Natural killer cell treated with Interleukin-12 subunit alpha and Interleukin-12 subunit beta and Interleukin-15 and Interleukin-18, amount 100 ng/mL, for 72 hours (primary cell): ENCODE measurements around the gene SERPINB10. TPM values are rescaled to one million over a fixed set of nuclear protein-coding genes. Genes with fewer than 3 reads are reported as not detected.
"Not testable (repeated sequence)": the region's sequence is repeated elsewhere in the genome, so short reads cannot be mapped to it uniquely, and the experiment has no call there.

Source experiments
- ATAC-seq, 2 donors: fragments of 150-1000 bp; cut with Tn5 transposase in 1 of 2; sonication (Bioruptor Pico), chemical (Tn5 transposase) in 1 of 2; 2 replicates each; pipeline ENCODE4 v1.10.0; 2021
- DNase-seq: peaks from one replicate; pipeline ENCODE4 v3.0.0; 2022; ENCODE audit warnings: low spot score
- H3K27ac Mint-ChIP-seq, 2 donors: 1 replicate in 1 of 2; 2 replicates in 1 of 2; pipeline ENCODE4 v1.8.0; 2022; ENCODE audit warnings: mixed read lengths in 2 of 2, mild to moderate bottlenecking in 1 of 2, moderate library complexity in 1 of 2
- H3K27me3 Mint-ChIP-seq, 2 donors: 1 replicate in 1 of 2; 2 replicates in 1 of 2; pipeline ENCODE4 v1.8.0; 2022; ENCODE audit warnings: mixed read lengths in 2 of 2
- H3K36me3 Mint-ChIP-seq: one replicate; pipeline ENCODE4 v1.8.0; 2022; ENCODE audit warnings: mixed read lengths
- H3K4me1 Mint-ChIP-seq, 2 donors: 1 replicate in 1 of 2; 2 replicates in 1 of 2; pipeline ENCODE4 v1.8.0; 2022; ENCODE audit warnings: low read depth in 2 of 2, mixed read lengths in 2 of 2, mild to moderate bottlenecking in 1 of 2
- H3K4me3 Mint-ChIP-seq: one replicate; pipeline ENCODE4 v1.8.0; 2022; ENCODE audit warnings: mixed read lengths
- H3K9me3 Mint-ChIP-seq: 2 replicates; pipeline ENCODE4 v1.8.0; 2022; ENCODE audit warnings: mixed read lengths
- total RNA-seq, 2 donors: library from RNA; stranded (reverse); gene quantifications; one replicate each; pipeline ENCODE4 v1.2.3, GENCODE V29; 2022

Gene SERPINB10
- total RNA-seq, 2 donors from 2014 or later: 5.1 TPM; not detected in 1

- no peaks in the 10 kb centered on the region for H3K36me3 Mint-ChIP-seq
Observed at GRCh38 chr18:63904694-63905093, 3.1 kb upstream of the SERPINB10 start.

GRCh38 chr18:63905361-63905760, 2.4 kb upstream of the SERPINB10 start:
- H3K9me3 Mint-ChIP-seq: peaks cover 1% of the 10 kb centered on the region
- H3K36me3 Mint-ChIP-seq: no peaks in the 10 kb centered on the region
- ATAC-seq (no peak), DNase-seq (no peak)
- H3K27ac Mint-ChIP-seq: no peak overlapping the region
- peaks cover 9 to 16% of the 10 kb centered on the region in 2 donors for H3K27me3 Mint-ChIP-seq
- H3K4me1 Mint-ChIP-seq: peaks cover 5 to 16% of the 10 kb centered on the region in 2 donors
- no peak overlapping the region for H3K4me3 Mint-ChIP-seq

More at GRCh38 chr18:63904694-63905093, 3.1 kb upstream of the SERPINB10 start:
- DNase-seq: no peak
- peaks cover 9 to 16% of the 10 kb centered on the region in 2 donors for H3K27me3 Mint-ChIP-seq
- H3K4me3 Mint-ChIP-seq: no peak overlapping the region
- no peak overlapping the region for H3K27ac Mint-ChIP-seq
- ATAC-seq: no peak
- peaks cover 2 to 10% of the 10 kb centered on the region in 2 donors for H3K4me1 Mint-ChIP-seq
- H3K9me3 Mint-ChIP-seq: no peaks in the 10 kb centered on the region

- no peak overlapping the region for H3K27ac Mint-ChIP-seq
- H3K4me1 Mint-ChIP-seq: peaks cover 5 to 20% of the 10 kb centered on the region in 2 donors
- H3K36me3 Mint-ChIP-seq: no peaks in the 10 kb centered on the region
- DNase-seq (no peak), ATAC-seq (no peak)
- H3K4me3 Mint-ChIP-seq: no peak overlapping the region
- H3K27me3 Mint-ChIP-seq: peaks cover 7 to 21% of the 10 kb centered on the region in 2 donors
- H3K9me3 Mint-ChIP-seq: peaks cover 5% of the 10 kb centered on the region
Observed at GRCh38 chr18:63906056-63906455, 1.7 kb upstream of the SERPINB10 start.

- peak overlapping the region; percentile 53 to 93 for H3K27ac Mint-ChIP-seq
- peak overlapping the region; percentile 40 for H3K4me3 Mint-ChIP-seq
- DNase-seq (no peak), ATAC-seq (peak; percentile 44 to 85)
- H3K9me3 Mint-ChIP-seq: peaks cover 9% of the 10 kb centered on the region
- H3K36me3 Mint-ChIP-seq: no peaks in the 10 kb centered on the region
- peaks cover 5 to 20% of the 10 kb centered on the region in 2 donors for H3K4me1 Mint-ChIP-seq
- peaks cover 22 to 35% of the 10 kb centered on the region in 2 donors for H3K27me3 Mint-ChIP-seq
Observed at GRCh38 chr18:63908858-63909257, 1.1 kb downstream of the SERPINB10 start.

- H3K27ac Mint-ChIP-seq: peak overlapping the region in 1 of 2 donors; percentile 44
- H3K4me3 Mint-ChIP-seq: no peak overlapping the region
- H3K9me3 Mint-ChIP-seq: peaks cover 9% of the 10 kb centered on the region
- H3K36me3 Mint-ChIP-seq: no peaks in the 10 kb centered on the region
- peaks cover 23 to 39% of the 10 kb centered on the region in 2 donors for H3K27me3 Mint-ChIP-seq
- DNase-seq: no peak
- H3K4me1 Mint-ChIP-seq: peaks cover 5 to 20% of the 10 kb centered on the region in 2 donors
- ATAC-seq: peak in 1 of 2 donors; percentile 80
Observed at GRCh38 chr18:63909870-63910269, 2.1 kb downstream of the SERPINB10 start.

- H3K27me3 Mint-ChIP-seq: peaks cover 29 to 41% of the 10 kb centered on the region in 2 donors
- DNase-seq: no peak
- no peaks in the 10 kb centered on the region for H3K36me3 Mint-ChIP-seq
- H3K9me3 Mint-ChIP-seq: peaks cover 4% of the 10 kb centered on the region
- no peak for ATAC-seq
- H3K4me3 Mint-ChIP-seq: no peak overlapping the region
- H3K4me1 Mint-ChIP-seq: no peaks in the 10 kb centered on the region
- no peak overlapping the region for H3K27ac Mint-ChIP-seq
Observed at GRCh38 chr18:63917817-63918216, 10.1 kb downstream of the SERPINB10 start.

- no peak overlapping the region for H3K4me3 Mint-ChIP-seq
- no peaks in the 10 kb centered on the region for H3K36me3 Mint-ChIP-seq
- ATAC-seq (no peak), DNase-seq (no peak)
- H3K27ac Mint-ChIP-seq: no peak overlapping the region
- H3K4me1 Mint-ChIP-seq: no peaks in the 10 kb centered on the region
- H3K27me3 Mint-ChIP-seq: peaks cover 29 to 47% of the 10 kb centered on the region in 2 donors
- no peaks in the 10 kb centered on the region for H3K9me3 Mint-ChIP-seq
Observed at GRCh38 chr18:63922049-63922448, 14.3 kb downstream of the SERPINB10 start.

GRCh38 chr18:63924551-63924950, 16.8 kb downstream of the SERPINB10 start:
- DNase-seq: no peak
- no peaks in the 10 kb centered on the region for H3K9me3 Mint-ChIP-seq
- H3K27me3 Mint-ChIP-seq: peaks cover 19 to 37% of the 10 kb centered on the region in 2 donors
- no peak overlapping the region for H3K27ac Mint-ChIP-seq
- no peak for ATAC-seq
- H3K36me3 Mint-ChIP-seq: no peaks in the 10 kb centered on the region
- peaks cover 0 to 3% of the 10 kb centered on the region in 2 donors for H3K4me1 Mint-ChIP-seq
- H3K4me3 Mint-ChIP-seq: no peak overlapping the region

- Mint-ChIP-seq H3K36me3 (no peaks in the 10 kb centered on the region), H3K27me3 (peaks cover 22 to 24% of the 10 kb centered on the region in 2 donors), H3K4me1 (peaks cover 0 to 7% of the 10 kb centered on the region in 2 donors), H3K27ac (no peak overlapping the region), H3K4me3 (no peak overlapping the region), H3K9me3 (no peaks in the 10 kb centered on the region)
- no peak for ATAC-seq
- no peak for DNase-seq
Observed at GRCh38 chr18:63928331-63928730, 20.6 kb downstream of the SERPINB10 start.

GRCh38 chr18:63929369-63929768, 21.6 kb downstream of the SERPINB10 start:
- H3K9me3 Mint-ChIP-seq, ATAC-seq, DNase-seq, H3K4me3 Mint-ChIP-seq, H3K36me3 Mint-ChIP-seq, H3K4me1 Mint-ChIP-seq: not testable (repeated sequence)
- peak overlapping the region in 1 of 2 donors; percentile 27 for H3K27ac Mint-ChIP-seq
- H3K27me3 Mint-ChIP-seq: peaks cover 15% of the 10 kb centered on the region in 2 donors

- H3K36me3 Mint-ChIP-seq: no peaks in the 10 kb centered on the region
- peaks cover 7 to 14% of the 10 kb centered on the region in 2 donors for H3K27me3 Mint-ChIP-seq
- DNase-seq (no peak), ATAC-seq (no peak)
- peak overlapping the region in 1 of 2 donors; percentile 10 for H3K27ac Mint-ChIP-seq
- H3K4me1 Mint-ChIP-seq: peaks cover 0 to 7% of the 10 kb centered on the region in 2 donors
- H3K4me3 Mint-ChIP-seq: no peak overlapping the region
- no peaks in the 10 kb centered on the region for H3K9me3 Mint-ChIP-seq
Observed at GRCh38 chr18:63930773-63931354, 23.1 kb downstream of the SERPINB10 start.

GRCh38 chr18:63936156-63936931, 28.6 kb downstream of the SERPINB10 start:
- peaks cover 0 to 4% of the 10 kb centered on the region in 2 donors for H3K4me1 Mint-ChIP-seq
- DNase-seq (peak; percentile 82), ATAC-seq (peak; percentile 94 to 97)
- H3K9me3 Mint-ChIP-seq: no peaks in the 10 kb centered on the region
- H3K4me3 Mint-ChIP-seq: peak overlapping the region; percentile 73
- no peaks in the 10 kb centered on the region for H3K36me3 Mint-ChIP-seq
- H3K27me3 Mint-ChIP-seq: peaks cover 2 to 4% of the 10 kb centered on the region in 2 donors
- H3K27ac Mint-ChIP-seq: peak overlapping the region in 1 of 2 donors; percentile 50

- ATAC-seq (no peak), DNase-seq (no peak)
- Mint-ChIP-seq H3K9me3 (no peaks in the 10 kb centered on the region), H3K27me3 (peaks cover 4 to 9% of the 10 kb centered on the region in 2 donors), H3K4me1 (peaks cover 0 to 4% of the 10 kb centered on the region in 2 donors), H3K27ac (no peak overlapping the region), H3K36me3 (no peaks in the 10 kb centered on the region), H3K4me3 (no peak overlapping the region)
Observed at GRCh38 chr18:63936932-63937393, 29.2 kb downstream of the SERPINB10 start.

GRCh38 chr18:63940008-63940407, 32.2 kb downstream of the SERPINB10 start:
- DNase-seq (no peak), ATAC-seq (no peak)
- Mint-ChIP-seq H3K27me3 (peaks cover 27 to 28% of the 10 kb centered on the region in 2 donors), H3K9me3 (no peaks in the 10 kb centered on the region), H3K4me3 (no peak overlapping the region), H3K27ac (no peak overlapping the region), H3K4me1 (peaks cover 0 to 4% of the 10 kb centered on the region in 2 donors), H3K36me3 (peaks cover 5% of the 10 kb centered on the region)
